HPDE6-E6E7 (cell line): ENCODE results near the gene APOD.
"Not testable (repeated sequence)": the region's sequence is repeated elsewhere in the genome, so short reads cannot be mapped to it uniquely, and the experiment has no call there.

ENCODE experiments used
- DNase-seq: peaks from one replicate; pipeline ENCODE4 v3.0.0; 2011; ENCODE audit warnings: missing footprints; ENCODE audit errors: extremely low spot score

The APOD gene

GRCh38 chr3:195583831-195584542 is at the start of gene APOD:
APOD (minus strand) TSS chr3:195583940; CDS start chr3:195579461, 4,479 bp downstream.
- no peak for DNase-seq

GRCh38 chr3:195633351-195633750 is 49.6 kb upstream of the APOD start:
- DNase-seq = not testable (repeated sequence)

DNA sequence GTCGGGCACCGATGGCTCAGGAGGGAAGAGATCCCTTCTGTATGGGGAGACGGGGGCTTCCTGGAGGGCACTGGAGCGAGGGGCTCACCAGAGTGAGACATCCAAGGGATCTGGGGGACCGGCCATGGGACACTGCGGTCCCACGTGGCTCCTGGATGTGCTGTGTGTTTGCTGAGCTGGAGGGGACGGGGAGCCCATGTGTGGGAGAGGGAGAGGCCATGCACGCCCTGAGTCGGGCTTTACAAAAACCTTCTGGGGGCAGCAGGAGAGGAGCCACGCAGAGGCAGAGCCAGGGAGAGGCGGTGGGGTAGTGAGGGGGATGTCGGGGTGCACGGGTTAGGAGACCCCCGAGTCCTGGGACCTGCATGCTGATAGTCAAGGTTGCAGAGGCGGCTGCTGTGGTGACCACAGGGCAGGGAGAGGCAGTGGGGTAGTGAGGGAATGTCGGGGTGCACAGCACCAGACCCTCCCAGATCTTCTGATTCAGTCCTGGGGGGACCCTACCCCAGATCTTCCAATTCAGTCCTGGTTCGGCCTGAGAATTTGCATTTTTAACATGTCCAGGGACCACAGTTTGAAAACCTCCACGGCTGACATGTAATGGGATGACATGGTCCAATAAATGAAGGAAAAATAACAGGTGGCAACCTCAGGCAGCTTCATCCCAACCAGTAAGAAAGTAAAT is 48.9 kb upstream of the APOD start:
- DNase-seq = not testable (repeated sequence)

DNA sequence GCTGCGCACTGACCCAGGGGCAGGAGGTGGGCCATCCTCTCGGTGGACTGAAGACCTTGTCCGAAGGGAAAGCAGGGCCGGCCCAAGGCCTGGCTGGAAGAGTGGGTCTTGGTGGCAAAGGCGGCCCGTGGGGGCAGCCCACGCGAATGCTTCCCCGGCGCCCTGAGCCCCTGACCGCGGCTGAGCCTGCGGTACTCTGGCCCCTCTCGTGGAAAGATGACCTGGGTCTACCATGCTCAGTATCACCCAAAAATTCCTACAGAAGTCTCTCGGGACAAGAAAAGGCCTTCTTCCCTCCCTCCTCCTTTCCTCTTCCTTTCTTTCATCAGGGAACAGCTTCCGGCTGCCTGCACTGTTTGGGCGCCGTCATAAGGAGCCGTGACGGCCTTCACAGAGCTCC is 48.3 kb upstream of the APOD start:
- not testable (repeated sequence) for DNase-seq

DNA sequence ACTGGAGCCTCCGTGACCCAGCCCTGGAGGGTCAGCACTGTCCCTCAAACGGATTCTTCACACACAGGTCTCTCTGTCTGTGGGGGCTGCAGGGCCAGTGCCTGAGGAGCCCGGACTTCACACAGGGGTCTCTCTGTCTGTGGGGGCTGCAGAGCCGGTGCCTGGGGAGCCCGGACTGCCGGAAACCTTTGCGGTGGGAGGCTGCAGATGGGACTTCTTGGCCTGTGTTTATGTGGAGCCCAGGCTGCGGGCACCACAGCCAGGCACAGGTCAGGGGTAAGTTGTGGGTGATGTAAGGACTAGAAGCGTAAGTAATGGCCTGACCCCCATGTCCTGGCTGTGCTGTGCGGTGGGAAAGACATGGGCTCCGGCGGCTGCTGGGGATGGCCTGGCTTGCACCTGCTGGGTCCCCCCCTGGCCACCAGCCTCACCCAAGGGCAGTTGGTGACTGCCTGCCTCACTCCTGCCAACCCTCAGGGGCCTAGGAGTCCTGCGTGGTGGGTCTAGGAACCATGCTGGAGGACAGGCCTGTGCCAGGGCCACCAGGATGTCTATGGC is 47.3 kb upstream of the APOD start:
- DNase-seq = not testable (repeated sequence)

- not testable (repeated sequence) for DNase-seq
These were observed 46.6 kb upstream of the APOD start for GRCh38 chr3:195630086-195630917.

GRCh38 chr3:195629682-195630081 is 45.9 kb upstream of the APOD start:
- DNase-seq = not testable (repeated sequence)

GRCh38 chr3:195628386-195628920 is 44.7 kb upstream of the APOD start:
- not testable (repeated sequence) for DNase-seq

DNA sequence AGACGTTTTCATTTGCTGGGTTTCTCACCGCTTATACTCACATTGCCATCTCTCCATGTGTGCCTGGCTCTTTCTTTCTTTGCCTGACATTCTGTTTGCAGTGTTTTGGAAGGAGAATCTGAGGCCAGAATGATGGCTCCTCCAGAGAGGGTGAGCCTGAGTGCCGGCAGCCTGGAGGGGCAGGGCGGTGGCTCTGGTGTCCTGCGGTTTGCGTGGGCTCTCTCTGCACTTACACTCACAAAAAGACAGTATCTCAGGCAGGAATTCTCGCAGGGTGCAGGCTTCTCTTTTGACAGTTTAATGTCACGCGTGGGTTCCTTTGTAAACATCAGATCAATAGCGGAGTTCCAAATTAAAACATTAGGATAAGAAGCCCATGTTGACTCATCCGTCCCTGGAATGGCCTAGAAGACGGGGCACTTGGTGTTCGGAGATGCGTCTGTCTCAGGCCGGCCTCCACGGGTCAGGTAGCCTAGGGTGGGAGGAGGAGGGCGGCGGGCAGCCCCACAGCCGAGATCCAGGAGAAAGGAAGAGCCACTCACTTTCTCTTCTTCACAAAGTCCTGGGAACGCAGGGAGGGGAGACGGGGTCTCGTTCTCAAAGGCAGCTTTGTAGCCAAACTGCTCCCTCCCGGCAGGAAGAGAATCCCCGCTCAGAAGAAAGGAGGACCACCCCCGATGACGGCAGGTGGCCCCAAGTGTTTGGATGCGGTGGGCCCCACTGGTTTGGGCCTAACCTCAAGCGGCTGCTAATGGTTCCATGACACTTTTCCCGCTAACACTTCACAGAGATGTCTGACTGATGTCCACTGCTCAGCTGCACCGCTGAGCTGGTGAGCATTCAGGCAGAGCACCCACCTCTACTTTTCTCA is 44.0 kb upstream of the APOD start:
- not testable (repeated sequence) for DNase-seq

GRCh38 chr3:195624603-195625560 is 41.1 kb upstream of the APOD start:
- DNase-seq = not testable (repeated sequence)

DNA sequence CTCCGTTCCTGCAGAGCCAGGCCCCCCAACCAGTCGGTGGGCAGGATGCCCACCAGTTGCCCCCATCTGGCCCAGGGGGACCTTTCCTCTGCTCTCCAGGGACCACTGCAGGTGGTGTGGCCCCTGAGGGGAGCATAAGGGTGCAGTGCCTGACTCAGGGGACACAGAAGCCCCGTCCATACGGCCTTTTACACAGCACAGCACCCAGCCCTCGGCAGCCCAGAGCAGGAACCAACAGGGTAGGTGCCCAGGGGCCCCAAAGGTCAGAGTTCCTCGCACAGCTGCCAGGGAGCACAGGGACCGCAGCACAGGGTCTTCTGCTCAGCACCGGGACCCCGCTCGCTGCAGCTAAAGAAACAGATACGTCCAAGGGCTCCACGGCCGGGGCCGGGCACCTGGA is 40.4 kb upstream of the APOD start:
- DNase-seq = not testable (repeated sequence)

- not testable (repeated sequence) for DNase-seq
These were observed 39.7 kb upstream of the APOD start for GRCh38 chr3:195623217-195623965.

DNA sequence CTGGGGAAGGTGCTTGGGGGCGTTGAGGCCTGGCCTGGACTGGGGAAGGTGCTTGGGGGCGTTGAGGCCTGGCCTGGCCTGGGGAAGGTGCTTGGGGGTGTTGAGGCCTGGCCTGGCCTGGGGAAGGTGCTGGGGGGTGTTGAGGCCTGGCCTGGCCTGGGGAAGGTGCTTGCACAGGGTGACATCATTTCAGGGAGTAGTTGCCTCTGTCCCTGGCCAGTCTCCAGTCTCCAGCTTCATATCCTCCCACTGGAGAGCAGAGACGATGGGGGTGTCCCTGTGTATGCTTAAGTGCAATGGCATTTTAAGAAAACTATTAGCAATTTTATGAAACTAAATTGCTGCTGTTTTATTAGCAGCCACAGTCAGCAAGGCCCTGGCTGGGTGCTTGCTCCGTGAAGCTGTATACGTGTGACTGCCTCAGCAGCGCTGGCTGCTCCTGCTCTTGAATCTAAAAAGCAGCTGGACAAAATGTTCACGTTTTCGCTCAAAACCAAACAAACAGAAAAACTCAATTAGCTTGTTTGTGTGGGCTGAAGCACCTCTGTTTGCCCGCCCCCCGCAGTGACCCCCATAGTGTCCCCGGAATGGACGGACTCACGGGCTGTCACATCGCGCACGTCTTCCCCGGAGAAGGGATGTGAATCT is 38.9 kb upstream of the APOD start:
- DNase-seq = not testable (repeated sequence)

DNA sequence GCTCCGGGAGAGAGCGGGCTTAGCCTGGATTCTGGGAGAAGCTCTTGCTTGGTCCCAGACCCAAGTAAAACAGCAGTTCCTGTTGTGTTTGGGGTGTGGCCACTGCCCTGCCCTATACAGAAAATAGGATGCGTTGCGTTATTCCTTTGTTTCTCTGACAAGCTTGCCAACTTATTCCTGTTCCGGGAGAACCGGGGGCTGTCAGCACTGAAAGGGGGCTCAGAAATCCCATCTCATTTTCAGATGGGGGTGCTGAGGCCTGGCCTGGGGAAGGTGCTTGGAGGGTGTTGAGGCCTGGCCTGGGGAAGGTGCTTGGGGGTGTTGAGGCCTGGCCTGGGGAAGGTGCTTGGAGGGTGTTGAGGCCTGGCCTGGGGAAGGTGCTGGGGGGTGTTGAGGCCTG is 38.3 kb upstream of the APOD start:
- not testable (repeated sequence) for DNase-seq

- not testable (repeated sequence) for DNase-seq
These were observed 37.4 kb upstream of the APOD start for GRCh38 chr3:195621095-195621494.

DNA sequence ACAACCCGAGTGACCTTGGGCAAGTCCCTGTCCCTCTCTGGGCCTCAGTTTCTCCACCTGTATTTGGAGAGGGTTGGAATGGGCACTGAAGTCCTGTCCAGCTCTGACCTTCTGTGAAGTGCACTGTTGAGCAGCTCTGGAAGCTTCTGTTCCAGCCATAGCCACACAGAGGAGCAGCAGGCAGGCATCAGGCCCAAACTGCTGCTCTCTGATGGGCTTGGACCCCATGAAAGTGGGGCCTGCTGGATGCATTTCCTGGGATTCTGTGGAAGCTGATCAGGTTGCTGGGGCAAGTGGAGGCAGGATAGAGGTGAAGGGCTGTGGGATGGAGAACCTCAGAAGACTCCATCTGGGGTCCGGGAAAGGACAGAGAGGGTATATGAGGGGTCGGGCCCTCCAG is 36.7 kb upstream of the APOD start:
- DNase-seq = not testable (repeated sequence)

DNA sequence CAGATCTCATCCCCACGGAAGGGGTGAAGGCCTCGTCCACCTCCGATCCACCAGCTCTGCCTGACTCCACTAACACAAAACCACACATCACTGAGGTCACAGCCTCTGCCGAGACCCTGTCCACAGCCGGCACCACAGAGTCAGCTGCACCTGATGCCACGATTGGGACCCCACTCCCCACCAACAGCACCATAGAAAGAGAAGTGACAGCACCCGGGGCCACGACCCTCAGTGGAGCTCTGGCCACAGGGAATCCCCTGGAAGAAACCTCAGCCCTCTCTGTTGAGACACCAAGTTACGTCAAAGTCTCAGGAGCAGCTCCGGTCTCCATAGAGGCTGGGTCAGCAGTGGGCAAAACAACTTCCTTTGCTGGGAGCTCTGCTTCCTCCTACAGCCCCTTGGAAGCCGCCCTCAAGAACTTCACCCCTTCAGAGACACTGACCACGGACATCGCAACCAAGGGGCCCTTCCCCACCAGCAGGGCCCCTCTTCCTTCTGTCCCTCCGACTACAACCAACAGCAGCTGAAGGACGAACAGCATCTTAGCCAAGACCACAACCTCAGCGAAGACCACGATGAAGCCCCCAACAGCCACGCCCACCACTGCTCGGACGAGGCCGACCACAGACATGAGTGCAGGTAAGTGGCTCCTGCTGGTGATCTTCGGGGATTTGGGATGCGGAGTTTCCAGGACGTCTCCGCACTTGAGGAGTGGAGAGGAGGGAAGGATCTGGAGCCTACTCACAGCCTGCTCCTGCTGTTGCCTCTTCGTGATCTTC is 36.0 kb upstream of the APOD start:
- not testable (repeated sequence) for DNase-seq
